Hematopoietic multipotent progenitor cell treated with erythropoietin and hydrocortisone succinate and interleukin-3 and kit ligand, for 17 days (in vitro differentiated cells): ENCODE results near the gene TCOF1.

ENCODE experiments used
- DNase-seq: peaks from one replicate; pipeline ENCODE4 v3.0.0-alpha.2; 2015; ENCODE audit warnings: low spot score

The TCOF1 gene

DNA sequence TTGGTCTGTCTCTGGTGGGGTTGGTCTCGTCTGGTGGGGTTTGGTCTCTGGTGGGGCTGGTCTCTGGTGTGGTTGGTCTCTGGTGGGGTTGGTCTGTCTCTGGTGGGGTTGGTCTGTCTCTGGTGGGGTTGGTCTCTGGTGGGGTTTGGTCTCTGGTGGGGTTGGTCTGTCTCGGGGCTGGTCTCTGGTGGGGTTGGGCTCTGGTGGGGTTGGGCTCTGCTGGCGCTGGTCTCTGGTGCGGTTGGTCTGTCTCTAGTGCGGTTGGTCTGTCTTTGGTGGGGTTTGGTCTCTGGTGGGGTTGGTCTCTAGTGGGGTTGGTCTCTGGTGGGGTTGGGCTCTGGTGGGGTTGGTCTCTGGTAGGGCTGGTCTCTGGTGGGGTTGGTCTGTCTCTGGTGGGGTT, 71.5 kb downstream of the TCOF1 start:
- no peak for DNase-seq

DNA sequence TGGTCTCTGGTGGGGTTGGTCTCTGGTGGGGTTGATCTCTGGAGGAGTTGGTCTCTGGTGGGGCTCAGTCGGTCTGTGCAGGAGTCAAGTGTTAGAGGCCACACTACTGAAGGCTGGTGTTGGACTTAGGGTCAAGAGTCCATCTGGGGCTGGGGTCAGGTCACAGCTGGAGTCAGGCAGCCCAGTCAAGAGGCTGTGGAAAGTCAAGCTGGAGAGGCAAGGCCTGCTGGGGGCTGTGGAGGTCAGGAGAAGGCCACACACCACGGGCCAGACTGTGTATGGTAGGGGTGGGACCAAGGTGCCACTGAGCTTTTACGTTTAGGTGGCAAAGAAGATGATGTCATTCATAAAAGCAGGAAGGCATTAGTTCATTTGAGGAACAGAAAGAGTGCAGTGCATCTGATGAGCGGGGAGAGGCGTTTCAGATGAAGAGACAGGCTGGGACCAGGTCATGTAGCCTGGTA, 71.9 kb downstream of the TCOF1 start:
- DNase-seq: no peak

DNA sequence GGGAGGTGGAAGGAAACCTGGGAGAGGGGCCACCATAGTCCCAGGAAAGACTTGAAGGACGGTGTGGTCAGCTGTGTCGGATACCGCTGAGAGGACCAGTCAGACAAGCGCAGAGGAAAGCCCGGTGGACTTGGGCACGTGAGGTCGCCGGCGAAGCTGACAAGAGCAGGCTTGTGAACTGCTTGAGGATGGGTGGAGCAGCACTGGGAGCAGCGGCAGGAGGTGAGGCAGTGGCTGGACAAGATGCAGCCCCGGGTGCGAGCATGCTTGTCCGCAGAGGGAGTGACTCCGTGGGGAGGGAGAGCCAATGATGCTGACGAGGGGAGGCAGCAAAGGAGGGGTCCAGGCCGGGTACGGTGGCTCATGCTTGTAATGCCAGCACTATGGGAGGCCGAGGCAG, 73.6 kb downstream of the TCOF1 start:
- no peak for DNase-seq

DNA sequence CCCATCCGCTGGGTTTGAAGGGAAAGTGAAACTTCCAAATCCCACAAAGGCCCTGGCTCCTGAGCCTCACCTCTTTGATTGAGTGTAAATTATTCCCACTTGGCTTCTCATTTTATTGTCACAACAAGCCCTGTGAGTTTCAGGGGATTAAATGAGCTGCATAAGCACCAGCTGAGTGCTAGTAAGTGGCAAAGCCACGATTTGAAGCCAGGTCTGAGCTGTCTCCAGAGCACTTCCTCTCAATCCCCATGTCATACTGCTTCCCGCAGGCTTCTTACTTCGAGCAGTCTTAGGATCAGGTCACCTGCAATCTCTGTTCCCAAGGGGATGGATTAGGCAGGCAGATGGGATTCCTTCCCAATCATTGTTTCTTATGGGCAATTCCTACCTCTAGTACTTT, 74.1 kb downstream of the TCOF1 start:
- DNase-seq: no peak

DNA sequence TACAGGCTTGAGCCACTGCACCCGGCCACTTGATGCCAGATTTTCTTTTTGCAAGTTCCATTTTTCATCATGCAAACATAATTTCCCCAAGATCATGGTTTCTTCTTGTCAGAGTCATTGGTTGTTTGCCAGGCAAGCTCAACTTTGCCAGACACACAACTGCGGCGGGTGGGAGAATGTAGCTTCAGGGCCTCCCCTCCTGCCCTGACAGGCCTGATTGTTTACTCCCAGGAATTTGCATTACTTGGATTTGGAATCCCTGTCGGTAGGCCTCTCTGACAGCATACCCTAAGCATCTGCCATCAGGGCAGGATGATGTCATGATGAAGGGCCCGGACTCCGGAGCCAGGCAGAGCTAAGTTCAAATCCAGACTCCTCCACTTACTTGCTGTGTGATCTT, 77.0 kb downstream of the TCOF1 start:
- no peak for DNase-seq

DNA sequence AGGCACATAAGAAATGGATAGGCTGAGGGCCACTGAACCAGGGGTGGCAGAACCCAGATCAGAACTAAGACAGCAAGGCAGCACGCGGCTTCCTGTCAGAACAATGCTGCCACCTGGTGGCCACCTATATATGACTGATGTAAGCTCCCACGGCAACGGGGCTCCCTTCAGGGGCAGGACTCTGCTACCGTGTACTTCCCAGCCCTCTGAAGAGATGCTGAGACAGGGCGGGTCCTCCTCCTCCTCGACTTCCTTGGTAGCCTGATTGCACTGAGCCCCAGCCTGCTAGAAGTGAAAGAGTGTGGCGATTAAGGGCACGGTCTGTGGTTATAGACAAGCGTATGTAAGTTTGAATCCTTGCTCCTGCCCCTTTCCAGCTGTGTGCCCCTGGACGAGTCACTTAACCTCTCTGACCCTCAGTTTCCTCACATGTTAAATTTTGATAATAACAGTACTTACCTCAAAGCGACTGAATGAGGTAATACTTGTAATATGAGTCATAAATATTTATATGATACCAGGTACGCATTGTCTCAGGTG, 78.7 kb downstream of the TCOF1 start:
- DNase-seq: peak; percentile 86

DNA sequence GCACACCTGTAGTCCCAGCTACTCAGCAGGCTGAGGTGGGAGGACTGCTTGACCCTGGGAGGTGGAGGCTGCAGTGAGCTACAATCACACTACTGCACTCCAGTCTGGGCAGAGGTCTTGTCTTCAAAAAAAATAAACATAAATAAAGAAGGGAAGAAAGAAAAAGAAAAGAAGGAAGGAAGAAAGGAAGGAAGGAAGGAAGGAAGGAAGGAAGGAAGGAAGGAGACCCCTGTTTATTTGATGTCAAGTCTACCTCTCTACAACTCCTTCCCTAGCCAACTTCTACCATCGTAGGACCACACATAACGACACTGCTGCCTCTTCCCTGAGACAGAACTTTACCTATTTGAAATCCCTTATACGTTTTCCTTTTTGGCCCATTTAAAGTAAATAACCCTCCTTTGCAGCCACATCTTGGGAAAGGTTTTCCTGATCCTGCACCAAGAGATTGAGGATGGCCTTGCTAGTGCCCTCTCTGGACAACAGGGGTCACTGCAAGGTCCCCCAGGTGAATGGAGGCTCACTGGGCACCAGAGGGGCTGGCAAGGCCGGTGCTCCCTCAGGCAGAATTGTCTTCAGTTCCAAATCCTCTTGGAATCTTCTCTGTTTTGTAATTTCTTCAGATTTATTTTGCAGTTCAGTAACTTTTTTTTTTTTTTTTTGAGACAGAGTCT, 81.5 kb downstream of the TCOF1 start:
- peak; percentile 20 for DNase-seq

DNA sequence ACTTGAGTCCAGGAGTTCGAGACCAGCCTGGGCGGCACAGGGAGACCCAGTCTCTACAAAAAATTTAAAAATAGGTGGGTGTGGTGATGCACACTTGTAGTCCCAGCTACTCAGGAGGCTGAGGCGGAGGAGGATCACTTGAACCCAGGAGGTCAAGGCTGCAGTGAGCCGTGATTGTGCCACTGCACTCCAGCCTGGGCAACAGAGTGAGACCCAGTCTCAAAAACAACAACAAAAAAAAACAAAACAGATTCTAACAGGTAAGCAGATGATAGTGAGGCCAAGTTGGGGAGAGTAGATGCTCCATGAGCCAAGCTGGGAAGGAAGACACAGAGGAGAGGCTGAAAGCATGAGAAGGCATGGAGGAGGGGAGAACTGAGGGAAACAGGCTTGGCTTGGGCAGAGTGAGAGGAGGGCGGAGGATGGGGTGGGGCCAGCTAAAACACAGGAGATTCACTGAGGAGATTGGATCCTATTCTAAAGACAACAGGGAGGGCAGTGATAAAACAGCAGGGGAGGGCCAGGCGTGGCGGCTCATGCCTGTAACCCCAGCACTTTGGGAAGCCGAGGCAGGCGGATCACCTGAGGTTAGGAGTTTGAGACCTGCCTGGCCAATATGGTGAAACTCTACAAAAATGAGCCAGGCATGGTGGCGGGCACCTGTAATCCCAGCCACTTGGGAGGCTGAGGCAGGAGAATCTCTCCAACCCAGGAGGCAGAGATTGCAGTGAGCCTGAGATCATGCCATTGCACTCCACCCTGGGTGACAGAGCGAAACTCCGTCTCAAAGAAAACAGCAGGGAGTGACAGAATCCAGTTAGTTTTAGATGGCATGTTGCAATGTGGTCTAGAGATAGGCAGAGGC, 83.7 kb downstream of the TCOF1 start:
- DNase-seq: no peak

DNA sequence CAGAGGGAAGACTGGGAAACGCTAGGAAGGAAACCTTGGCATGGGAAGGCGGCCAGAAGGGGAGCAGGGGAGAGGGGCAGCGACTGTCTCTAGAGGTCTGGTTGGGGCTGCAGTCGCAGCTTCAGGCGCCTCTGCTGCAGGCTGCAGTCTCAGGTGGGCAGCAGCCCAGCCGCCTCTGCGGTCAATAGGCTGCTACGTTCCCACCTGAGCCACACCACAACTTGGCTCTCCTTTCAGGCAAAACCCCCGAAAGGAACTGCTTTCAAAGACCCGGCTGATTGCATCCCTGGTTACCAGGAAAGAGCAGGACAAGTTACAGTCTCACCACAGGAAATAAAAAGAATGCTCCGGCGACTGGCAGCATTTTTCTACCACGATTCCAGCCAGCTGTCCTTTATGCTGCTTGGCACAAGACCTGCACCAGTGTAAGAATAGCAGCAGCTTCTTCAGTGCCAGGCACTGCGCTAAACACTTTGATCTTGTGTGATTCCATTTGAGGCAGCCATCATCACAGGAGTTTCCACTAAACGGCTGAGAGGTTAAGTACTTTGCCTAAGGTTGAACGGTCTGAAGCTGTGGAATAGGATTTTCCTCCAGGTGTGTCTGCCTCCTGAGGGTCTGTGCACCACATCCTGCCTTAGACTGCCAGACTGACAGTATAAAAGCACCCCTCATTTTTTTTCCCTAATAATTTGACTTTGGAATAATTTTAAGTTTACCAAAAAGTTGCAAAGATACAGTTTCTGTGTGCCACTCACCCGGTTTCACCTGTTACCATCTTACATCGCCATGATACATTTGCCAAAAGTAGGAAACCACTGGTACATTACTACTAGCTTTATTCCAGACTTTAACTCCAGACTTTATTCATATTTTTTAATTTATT, 84.6 kb downstream of the TCOF1 start:
- no peak for DNase-seq

DNA sequence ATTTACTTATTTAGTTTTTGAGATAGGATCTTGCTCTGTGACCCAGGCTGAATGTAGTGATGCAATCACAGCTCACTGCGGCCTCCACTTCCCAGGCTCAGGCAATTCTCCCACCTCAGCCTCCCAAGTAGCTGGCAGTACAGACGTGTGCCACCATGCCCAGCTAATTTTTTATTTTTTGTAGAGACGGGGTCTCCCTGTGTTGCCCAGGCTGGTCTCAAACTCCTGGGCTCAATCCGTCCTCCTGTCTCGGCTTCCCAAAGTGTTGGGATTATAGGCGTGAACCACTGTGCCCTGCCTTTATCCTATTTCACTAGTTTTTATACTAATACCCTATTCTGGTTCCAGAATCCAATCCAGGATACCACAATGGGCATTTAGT, 85.2 kb downstream of the TCOF1 start:
- no peak for DNase-seq

DNA sequence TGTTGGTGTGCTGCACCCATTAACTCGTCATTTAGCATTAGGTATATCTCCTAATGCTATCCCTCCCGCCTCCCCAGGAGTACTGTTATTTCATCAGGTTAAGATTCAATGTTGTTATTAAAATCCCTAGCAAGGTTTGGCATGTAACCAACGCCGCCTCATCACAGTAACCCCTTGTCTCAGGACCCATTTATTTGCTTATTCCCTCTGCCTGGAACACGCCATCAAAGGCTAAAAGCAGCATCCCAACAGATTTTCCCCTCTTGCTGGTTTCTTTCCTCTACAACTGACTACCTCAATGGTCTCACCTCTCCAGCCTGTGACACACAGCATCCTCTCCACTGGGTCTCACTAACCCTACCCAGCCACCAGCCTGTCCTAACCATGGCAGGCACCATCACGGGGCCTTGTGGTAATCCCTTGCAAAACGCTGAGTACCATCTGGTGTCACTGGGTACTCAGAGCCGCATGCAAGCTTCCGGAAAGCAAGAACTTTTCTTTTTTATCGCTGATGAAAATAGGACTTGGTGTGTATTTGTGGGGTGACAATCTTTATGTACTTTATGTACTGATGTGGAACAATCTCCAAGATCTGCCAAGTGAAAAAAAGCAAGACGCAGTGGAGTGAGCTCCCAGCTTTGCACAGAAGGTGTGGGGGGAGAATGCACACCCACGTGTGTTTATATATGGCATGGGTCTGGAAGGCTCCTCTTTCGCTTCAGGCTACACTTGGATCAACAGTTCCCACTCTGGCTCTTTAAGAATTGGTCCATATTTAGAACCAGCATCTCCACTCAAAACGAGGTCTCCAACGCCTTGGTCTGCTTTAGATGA, 86.0 kb downstream of the TCOF1 start:
- DNase-seq: no peak

DNA sequence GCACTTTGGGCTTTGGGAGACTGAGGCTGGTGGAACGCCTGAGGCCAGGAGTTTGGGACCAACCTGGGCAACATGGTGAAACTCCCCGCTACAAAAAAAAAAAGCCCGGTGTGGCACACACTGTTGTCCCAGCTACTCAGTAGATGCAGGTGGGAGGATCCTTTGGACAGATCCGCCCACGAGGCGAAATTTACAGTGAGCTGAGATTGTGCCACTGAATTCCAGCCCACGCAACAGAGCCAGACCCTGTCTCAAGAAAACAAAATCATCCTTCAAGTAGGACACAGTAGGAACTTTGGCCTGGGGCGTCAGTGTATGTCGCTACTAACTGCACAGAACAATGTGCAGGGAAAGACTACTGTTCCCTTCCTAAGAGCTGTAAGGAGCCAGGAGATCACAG, 87.3 kb downstream of the TCOF1 start:
- no peak for DNase-seq

DNA sequence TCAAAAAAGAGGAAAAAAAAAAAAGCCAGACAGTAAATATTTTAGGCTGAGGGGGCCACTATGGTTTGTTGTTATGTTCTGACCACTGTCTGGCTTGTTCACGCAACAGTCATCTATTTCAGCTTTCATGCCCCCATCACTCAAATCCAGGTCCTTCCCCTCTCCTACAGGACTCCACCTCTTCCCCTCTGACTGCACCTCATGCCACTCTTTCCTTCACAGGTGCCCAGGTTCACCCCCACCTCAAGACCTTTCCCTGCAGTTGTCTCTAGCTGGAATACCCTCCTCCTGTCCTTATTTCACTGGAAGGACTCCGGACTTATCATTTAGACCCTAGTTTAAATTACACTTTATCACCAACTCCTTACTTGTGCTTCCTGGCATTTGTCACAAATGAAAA, 88.6 kb downstream of the TCOF1 start:
- no peak for DNase-seq

DNA sequence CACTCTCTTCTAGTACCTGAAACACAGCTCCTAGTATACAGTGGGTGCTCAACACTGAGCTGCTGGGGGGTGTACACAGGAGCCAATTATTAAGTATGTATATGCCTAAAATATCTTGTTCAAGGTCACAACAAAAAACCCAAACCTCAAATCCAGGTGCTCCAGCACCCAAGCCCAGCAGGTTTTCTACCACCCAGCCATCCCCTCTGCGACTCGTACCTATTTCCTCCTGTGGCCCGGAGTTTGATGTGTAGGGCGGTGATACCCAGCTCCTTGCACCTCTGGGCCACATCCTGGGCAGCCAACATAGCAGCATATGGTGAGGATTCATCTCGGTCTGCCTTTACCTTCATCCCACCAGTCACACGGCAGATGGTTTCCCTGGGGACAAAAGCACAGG, 89.1 kb downstream of the TCOF1 start:
- no peak for DNase-seq

DNA sequence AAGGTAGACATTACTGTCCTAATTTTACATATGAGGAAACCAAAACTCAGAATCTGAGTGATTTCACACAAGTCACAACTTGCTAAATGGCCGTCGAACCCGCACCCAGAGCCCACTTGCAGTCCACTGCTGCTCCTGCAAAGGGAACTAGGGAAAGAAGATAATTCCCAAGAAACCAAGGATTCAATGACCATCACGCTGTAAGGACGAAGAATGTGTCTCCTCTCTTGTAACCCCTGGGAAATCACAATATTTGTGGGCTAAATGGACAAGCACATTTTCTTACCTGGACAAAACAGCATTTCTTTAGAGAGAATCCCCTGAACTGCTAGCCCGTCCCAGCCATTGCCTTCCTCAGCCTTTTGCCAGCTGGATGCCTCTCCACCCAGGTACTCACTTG, 89.7 kb downstream of the TCOF1 start:
- no peak for DNase-seq

DNA sequence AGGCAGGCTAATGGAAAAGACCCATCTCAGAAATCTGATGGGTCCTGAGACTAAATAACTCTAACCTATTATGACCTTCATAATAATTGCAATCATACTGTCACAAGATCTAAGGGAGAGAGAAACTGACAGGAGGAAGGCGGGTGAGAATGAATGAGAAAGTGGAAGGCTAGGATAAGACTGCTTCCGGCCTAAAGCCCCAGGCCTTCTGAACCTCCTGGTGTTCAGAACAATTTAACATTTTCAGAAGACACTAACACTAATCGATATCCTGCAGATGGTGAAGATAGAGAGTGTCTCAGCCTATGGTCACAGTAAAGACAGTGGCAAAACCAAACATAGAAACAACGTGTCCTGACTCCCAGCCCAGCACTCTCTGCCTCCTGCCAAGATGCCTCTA, 90.8 kb downstream of the TCOF1 start:
- no peak for DNase-seq

DNA sequence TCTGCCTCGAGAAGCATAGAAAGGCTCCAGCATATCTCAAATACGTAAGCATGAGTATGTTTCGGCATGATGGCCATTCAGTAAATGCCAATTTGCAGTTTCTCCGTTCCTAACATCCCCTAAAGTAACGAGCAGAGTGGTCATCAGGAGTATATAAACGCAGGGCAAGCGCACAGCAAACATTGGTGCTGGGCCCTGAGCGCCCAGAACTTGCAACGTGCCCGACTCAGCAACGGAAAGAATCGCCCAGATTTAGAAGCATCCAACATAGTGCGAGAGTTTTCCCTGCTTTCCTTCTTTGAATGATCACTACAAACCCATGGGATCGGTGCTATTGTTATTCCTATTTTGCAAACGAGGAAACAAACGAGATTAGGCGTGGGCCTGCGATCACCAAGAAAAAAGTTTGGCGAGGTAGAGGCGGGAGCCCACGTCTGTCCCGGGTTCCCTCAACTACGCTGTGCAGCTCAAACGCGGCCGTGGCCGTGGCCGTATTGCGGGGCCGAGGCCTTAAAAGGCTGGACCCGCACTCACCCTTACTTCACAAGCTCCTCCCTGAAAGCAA, 91.5 kb downstream of the TCOF1 start:
- DNase-seq: no peak
